Renal cortical epithelial cell (primary cell): Measurements from ENCODE around the gene LANCL3. TPM values are rescaled to one million over a fixed set of nuclear protein-coding genes. Genes with fewer than 3 reads are reported as not detected.
"Not testable (repeated sequence)": the region's sequence is repeated elsewhere in the genome, so short reads cannot be mapped to it uniquely, and the experiment has no call there.

ENCODE experiments used
- DNase-seq: peaks from one replicate; pipeline ENCODE4 v3.0.0-alpha.2; 2011; ENCODE audit warnings: low read depth
- total RNA-seq: library from RNA; depleted of rRNA; stranded (reverse); fragments of >200 nt; gene quantifications from 2 replicates; pipeline ENCODE4 v1.2.3, GENCODE V29; 2014

LANCL3 gene
- total RNA-seq = under 0.01 and 0.20 TPM in 2 replicates

DNA sequence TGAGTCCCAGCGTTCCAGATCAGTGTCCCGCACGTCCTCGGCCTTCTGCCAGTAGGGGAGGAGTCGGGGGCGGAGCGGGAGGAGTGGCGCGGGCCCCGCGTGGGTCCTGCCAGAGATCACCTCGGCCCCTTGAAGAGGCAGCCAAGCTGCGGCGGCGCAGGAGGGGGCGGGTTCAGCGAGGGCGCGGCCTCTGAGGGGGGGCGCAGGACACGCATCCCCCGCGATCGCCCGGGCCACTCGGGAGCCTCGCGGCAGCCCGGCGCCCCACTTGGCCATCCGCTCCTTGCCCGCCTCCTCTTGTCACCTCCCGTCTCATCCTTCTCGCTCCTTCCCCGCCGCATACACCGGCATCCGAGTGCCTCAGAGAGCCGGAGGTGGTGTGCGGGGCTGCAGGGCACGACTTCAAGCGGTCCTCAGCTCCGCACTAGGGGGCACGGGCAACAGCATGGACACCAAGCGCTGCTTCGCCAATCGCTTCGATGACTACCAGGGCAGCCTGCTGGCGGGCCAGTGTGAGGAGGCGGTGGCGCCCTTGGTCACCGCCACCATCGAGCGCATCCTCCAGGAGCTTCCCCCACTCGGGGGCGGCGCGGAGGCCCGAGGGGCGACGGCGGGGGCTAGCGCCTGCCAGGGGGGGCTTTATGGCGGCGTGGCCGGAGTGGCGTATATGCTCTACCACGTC, at the start of gene LANCL3:
LANCL3 (plus strand) TSS at position 236 of the 682 bp plus-strand sequence; CDS start at position 446, 210 bp downstream.
- not testable (repeated sequence) for DNase-seq

DNA sequence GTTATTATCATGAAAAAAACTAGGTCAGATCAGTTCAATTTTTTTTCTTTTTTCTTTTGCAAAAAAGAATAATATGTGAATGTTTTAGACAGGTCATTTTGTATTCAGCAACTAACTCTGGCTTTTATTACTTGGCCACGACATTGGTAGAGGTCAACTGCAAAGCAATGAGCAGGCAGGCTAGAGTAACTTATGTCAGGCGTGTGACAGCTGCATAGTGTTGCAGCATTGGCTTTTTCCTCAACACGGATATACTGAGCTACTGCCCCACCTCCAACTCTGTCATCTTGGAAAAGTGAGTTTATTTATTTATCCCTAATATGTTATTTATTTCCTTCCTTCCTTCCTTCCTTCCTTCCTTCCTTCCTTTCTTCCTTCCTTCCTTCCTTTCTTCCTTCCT, 47.8 kb upstream of the LANCL3 start:
- not testable (repeated sequence) for DNase-seq

GRCh38 chrX:37541991-37542390, 29.5 kb upstream of the LANCL3 start:
- no peak for DNase-seq

DNA sequence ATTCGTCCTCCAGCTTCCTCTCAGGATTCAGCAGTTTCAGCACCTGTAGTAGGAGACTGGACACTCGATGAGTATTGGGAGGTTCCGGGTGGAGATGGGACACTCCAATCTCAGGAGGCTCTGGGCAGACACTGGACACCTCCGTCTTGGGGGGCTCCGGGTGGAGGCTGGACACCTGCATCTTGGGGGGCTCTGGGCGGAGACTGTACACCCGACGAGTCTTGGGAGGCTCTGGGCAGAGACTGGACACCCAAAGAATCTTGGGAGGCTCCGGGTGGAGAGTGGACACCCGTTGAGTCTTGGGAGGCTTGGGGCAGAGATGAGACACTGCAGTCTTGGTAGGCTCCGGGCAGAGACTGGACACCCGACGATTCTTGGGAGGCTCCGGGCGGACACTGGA, 28.7 kb upstream of the LANCL3 start:
- no peak for DNase-seq

GRCh38 chrX:37543324-37543723, 28.1 kb upstream of the LANCL3 start:
- DNase-seq = no peak

DNA sequence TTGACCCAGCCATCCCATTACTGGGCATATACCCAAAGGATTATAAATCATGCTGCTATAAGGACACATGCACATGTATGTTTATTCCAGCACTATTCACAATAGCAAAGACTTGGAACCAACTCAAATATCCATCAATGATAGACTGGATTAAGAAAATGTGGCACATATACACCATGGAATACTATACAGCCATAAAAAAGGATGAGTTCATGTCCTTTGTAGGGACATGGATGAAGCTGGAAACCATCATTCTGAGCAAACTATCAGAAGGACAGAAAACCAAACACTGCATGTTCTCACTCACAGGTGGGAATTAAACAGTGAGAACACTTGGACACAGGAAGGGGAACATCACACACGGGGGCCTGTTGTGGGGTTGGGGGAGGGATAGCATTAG, 26.9 kb upstream of the LANCL3 start:
- not testable (repeated sequence) for DNase-seq

- no peak for DNase-seq
Observed at GRCh38 chrX:37545066-37545465, 26.4 kb upstream of the LANCL3 start.

DNA sequence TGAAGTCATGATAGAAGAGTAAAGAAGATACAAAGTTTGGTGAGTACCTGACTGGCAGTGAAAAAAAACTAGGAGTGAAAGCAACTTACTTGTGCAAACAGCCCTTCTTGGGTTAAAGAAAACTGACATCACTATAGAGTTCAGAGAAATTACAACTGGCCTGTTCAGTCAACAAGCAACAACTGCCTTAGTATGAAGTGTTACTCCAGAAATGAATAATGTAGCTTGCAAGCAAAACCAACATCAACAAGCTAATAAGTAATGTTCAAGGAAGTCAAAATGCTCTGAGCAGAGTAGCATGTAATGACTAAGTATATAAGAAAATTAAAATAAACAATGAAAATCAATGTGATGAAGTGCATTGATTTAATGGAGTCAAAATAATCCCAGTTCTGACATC, 21.8 kb upstream of the LANCL3 start:
- not testable (repeated sequence) for DNase-seq

DNA sequence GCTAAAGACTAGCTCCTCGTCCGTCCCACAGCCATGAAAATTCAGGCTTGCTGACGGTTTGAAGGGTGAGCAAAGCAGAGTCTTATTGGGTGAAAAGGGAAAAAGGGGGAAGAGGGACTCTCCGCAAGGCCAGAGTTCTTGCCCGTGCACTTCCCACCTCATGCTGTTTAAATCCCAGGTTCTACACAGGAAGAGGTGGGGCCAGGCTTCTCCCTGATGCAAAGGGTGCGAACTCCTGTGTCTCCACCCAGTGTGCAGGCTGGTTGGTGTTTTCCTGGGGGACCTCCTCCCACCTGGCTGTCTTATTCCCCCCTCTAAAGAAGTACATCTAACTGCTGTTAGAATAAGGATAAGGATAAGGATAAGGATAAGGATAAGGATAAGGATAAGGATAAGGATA, 18.0 kb upstream of the LANCL3 start:
- no peak for DNase-seq

DNA sequence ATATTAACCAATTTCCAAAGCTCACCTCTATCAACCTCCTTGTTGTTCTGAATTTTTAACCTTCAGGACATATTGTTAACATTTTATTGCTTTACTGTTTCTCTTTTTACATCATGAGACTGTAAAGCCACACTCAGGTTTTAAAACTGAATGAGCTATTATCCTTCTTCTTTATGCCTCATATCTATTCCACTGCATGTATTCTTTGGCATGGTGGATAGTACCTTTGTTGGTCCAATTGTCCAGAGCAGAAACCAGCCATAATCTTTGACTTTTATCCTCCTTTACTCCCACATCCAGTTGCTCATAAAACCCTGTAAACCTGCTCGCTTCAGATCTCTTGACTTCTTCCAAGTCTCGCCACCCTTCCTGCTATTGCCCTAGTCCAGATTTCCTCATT, 6.2 kb upstream of the LANCL3 start:
- not testable (repeated sequence) for DNase-seq

GRCh38 chrX:37570349-37570748, 1.1 kb upstream of the LANCL3 start:
- not testable (repeated sequence) for DNase-seq

DNA sequence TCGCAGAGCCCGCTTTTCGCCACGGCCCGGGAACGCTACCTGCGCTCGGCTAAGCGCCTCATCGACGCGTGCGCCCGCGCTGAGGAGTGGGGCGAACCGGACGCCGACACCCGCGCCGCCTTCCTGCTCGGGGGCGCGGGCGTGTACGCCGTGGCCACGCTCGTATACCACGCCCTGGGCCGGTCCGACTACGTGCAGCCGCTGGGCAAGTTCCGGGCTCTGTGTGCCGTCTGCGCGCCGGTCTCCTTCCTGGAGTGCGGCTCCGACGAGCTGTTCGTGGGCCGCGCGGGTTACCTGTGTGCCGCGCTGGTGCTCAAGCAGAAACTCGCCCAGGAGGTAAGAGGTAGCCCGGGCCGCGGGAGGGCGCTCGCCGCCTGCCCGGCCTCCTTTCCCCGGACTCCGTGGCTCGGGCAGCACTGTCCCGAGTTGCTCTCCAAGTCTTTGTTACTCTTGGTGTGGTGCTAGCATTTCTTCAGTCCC, 687 bp downstream of the LANCL3 start:
- not testable (repeated sequence) for DNase-seq

- DNase-seq = not testable (repeated sequence)
Observed at GRCh38 chrX:37573121-37573520, 1.7 kb downstream of the LANCL3 start.

GRCh38 chrX:37578045-37578444, 6.6 kb downstream of the LANCL3 start:
- peak; percentile 53 for DNase-seq

DNA sequence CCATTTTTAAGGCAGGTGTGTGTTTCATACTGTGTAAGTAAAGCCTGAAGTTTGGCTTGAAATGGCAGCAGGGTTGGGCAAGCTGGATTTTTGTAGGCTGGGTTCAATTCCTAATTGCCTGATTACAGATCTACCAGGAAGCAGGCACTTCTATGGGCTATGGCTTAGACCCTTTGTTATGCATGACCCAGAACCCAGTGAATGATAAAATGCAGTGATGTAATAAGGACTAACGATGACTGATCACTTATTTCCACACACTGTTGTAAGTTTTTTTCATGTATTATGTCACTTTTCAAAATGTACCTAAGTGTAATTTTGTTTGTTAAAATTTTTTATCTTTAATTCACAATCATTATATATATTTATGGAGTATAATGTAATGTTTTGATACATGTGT, 8.6 kb downstream of the LANCL3 start:
- DNase-seq = peak; percentile 13

- not testable (repeated sequence) for DNase-seq
Observed at GRCh38 chrX:37587337-37587736, 15.9 kb downstream of the LANCL3 start.

GRCh38 chrX:37590047-37590446, 18.6 kb downstream of the LANCL3 start:
- no peak for DNase-seq

DNA sequence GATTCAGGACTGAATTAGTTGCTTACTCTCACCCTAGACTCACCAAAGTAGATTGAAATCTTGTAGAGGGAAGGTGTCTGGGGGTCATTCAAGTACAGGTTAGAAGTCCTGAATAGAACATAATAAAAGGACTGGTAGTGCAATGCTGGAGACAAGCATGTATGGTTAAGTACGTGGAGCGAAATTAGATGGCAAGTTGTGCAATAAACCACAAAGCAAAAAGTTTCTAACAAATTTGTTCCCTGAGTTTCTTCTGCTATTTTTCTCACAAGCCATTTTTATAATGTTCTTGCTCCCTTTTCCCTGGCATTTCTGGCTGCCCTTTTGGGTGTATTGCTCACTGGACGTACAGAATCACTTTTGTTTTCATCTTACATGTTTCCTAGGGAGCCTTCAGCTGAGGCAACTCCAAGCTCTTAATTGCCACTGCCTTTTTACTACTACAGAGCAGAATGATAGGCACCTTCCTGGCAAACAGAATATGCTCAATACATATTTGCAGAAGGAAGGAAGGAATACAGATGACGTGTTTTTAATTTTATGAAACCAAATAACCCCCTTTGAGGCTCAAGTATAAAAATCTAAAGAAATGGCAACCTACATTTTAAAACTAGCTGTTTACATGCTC, 23.4 kb downstream of the LANCL3 start:
- DNase-seq = no peak

DNA sequence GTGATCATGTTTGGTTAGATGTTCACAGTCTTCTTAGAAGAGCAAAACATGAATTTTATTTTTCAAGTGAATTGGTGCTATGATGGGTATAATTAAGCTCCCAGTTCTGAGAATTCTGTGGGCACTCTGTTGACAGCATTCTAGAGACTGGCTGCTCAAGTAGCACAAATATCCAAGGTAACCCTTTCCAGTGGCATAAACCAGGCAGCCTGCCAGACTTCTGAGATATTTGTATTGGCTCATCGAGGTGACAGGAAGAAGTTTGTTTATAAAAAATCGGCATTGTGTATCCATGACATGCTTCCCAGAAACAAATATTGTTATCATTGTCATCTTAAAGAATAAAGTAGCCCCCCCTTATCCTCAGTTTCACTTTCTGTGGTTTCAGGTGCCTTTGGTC, 28.3 kb downstream of the LANCL3 start:
- DNase-seq = no peak

GRCh38 chrX:37603938-37604409, 32.5 kb downstream of the LANCL3 start:
- DNase-seq = no peak

DNA sequence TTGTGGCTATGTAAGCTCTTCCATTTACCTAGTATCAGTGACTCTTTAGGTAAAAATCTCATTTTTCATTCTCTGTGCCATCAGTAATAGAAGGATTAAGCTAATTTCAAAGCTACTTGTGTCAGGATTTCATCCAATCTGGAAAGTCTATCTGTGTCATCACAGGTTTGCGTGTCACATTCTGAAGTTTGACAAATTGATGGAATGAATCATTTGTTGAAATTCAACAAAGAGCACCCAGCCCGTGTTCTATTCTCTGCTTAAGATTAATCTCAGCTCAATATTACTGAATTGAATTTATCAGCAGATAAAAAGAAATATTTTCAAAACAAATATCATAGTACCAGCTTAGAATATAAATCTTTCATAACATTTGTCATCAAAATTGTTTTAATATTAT, 35.8 kb downstream of the LANCL3 start:
- DNase-seq = no peak

DNA sequence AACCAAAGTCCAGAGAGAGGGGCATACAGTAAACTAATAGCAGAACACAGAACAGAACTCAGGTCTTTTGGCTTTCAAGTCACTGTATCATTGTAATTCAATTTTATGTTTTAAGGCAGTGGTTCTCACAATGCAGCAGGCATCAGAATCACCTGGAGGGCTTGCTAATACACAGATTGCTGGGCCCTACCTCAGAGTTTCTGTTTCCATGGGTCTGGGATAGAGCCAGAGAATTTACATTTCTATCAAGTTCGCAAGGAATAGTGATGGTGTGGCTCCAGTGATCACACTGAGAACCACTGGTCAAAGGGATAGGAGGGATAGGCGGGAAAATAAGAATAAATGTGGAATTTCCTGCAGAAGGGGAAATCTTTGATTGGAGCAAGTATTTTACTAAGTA, 36.7 kb downstream of the LANCL3 start:
- DNase-seq = no peak

DNA sequence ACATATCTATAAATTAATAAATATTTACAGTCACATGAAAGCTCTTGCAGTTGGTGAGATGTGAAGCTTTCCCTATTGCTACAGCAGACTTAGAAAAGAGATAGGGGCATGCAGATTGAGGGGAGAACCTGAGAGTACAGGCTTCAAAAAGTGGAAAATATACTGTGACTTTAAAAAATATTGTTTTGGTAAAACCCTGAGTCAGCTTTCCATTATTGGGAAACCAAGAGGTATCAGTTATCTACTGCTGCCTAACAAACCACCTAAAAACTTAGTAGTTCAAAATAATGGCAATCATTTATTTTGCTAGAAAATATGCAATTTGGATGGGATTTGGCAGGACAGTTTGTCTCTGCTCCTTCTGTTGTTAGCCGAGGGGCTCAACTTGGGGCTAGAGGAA, 38.3 kb downstream of the LANCL3 start:
- DNase-seq = no peak
